Stimulated activated CD4-positive, alpha-beta T cell treated with anti-CD3 and anti-CD28 coated beads, Interleukin-12 subunit alpha, Interleukin-12 subunit beta, amount 100 ng/mL, for 4 hours (primary cell): Measurements from ENCODE around the gene PRDM8.

Source experiments
- DNase-seq: peaks from one replicate; pipeline ENCODE4 v3.0.0-alpha.2; 2020

The PRDM8 gene

DNA sequence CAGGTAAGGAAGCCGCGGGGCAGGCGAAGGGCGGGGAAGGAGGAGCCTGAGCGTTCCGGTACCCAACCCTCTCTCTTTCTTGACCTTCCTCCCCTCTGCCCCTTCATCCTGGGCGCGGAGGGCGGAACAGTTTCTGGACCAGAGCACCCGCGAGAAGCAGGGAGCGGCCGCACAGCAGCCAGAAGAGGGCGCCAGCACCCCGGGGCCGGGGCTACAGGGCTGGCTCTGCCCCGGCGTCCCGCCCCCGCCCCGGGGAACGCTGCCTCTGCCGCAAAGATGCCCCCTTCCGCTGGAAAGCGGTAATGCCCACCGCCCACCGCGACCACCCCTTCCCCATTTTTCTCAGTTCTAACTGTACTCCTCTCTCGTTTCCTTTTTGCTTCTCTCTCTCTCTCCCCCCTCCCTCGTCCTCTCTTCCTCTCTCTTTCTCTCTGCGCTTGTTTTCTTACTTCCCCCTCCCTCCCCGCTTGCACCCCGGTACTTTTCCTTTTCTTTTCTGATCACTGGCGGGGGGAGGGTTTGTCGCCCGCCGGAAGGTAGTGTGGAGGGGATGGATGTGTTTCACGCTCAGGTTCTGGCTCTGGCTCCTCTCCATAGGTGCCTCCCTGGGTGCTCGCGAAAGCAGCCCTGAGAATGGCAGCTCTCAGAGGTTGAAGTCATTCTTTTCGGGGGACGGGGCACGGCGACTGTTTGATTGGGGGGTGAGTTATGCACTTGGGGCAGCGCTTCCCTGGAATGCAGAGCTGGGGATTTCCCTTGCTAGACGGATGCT lies 13.1 kb upstream of the PRDM8 start:
- DNase-seq = peak; percentile 94

DNA sequence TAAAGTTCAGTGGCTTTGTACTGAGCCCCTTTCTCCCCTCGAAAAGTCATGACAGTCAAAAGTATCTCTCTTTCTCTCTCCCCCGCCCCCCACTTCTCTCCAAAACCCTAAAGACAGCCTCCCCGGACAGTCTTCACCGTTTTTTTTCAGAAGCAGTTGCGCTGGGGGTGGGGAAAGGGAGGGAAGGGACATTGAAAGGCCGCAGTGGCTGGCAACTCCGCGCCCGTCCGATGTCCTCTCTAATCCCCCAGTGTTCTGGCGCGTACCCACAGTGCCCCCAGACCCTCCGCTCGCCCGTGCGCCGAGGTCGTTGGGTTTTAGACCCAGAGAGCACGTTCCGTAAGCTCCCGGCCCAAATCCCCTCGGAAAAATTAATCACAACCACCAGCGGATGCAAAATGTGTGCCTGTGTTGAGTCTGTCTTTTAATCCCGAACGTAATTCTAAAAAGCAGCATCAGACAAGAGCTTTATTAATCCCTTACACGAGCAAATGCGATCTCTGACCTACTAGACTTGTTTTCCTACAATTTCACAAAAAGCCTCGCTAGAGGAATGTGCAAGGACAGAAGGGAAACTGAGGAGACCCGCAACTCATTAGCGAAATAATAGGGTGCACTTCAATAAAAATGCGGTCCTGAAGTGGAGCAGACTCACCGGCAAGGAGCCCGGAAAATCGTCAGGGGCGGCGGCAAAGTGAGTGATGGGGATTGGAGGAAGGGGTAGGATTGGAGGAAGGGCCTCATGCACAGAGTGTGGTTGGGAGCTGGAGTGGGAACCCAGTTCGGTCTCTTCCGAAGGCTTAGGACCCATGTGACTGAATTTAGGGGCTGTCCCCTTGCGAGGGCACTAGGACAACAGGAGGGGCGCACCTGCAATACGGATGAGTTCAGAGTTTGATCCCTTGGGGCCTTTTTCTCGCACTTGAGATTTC lies 12.2 kb upstream of the PRDM8 start:
- DNase-seq = no peak

DNA sequence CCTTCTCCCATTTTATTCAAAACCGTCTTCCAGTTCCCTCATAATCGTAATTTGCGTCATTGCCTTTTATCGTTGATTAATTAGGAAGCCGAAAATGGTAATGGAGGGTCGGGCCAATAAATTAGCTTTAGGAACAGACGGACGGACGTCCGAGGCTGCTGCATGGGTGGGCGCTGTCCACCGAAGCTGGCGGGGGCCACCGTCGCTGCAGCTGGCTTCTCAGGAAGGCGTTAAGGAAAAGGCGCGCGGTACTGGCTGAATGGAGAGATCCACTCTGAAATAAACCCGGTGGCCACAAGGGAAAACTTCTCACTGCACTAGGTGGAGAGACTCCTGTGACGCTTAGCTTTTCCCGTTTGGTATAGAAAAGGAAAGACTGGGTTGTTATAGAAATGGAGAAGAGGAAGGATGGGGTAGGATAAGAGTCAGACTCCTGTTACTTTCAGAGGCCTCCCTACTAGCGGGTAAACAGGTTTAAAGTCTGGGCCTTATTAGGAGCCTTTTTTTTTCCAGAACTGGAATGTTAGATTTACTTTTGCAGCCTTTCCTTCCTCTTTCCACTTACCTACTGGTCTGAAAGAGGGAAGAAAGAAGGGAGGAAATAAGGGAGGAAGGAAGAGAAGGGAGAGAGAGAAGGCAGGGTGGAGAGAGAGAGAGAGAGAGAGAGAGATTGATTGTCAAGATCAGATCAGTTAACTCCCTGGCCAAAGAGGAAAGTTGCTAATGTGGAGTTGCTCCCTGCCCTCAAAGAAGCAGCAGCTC lies 11.3 kb upstream of the PRDM8 start:
- no peak for DNase-seq

DNA sequence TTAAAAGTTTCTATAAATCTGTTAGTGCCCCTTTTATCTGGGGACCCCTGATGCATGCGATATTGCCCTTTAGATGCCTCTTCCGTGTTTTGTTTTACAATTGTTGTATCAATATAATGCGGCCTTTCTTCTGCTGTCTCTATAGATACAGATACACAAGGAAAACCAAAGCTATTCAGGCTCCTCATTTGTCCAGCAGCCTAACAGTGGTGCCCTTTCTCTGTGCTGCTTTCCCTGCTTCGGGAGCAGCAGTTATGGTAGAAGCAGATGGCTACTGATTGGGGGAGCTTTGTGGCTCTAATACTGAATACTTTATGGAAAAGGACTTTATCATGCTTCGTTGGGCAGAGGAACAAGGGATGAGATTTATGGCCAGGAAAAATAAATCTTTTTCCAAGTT lies 10.6 kb upstream of the PRDM8 start:
- DNase-seq = no peak

DNA sequence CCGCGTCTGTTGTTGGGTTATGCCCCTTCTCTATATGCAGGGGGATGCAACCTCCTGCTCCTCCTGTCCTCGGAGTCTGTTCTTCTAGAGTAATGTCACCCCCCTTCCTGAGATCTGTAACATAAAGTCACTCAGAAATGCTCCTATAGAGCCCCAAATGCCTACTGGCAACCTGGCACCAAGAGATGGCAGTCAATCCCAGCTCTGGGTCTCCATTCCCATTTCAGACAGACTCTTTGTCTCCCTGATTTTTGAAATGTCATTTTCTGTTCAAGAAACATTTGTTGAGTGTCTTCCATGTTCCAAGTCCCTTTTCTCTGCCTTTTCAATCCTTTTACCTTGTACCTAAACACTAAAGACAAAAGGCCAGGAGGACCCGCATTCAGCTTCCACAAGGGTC lies 9.6 kb upstream of the PRDM8 start:
- no peak for DNase-seq

DNA sequence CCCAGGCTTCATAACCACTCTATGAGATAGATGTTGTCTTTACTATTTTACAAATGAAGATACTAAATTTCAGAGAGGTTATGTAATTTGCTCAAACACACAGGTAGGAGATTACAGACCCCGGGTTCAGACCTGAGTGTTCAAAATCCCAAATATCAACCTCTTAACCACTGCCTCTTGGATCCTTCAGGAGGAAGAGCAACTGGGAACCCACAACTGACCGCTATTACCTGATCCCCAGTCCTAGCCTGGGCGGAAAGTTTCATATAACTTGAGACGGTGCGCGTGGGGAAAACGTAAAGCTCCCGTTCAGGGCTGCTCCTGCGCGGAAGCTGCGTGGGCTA lies 8.9 kb upstream of the PRDM8 start:
- no peak for DNase-seq

DNA sequence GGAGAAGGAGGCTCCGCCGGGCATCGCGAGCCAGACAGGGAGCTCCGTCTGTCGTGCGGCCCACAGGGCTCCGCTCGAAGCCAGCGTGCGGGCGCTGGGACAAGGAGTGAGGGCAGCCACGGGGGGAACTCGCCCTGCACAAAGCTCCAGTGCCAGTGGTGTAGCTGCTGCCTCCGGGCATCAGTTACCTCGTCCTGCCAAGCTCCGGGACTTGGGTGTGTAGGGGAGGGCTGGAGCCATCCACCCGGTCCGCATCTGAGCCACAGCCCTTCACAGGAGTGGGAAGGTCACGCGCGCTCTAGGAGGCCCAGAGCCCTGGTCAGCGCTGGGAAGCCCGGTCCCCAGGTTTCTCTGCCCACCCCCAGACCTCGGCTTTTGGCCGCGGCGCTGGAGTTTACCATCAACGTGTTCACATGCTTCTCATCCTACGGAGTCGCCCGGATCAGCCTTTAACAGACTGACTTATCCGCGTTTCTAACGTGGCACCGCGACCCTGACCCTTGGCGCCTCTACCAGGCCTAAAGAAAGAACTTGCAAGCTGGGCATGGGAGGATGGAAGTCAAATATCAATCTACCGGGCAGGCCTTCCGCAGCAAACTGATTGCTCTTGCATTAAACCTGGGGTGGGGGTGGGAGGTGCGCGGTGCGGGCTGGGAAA lies 8.4 kb upstream of the PRDM8 start:
- DNase-seq = no peak

DNA sequence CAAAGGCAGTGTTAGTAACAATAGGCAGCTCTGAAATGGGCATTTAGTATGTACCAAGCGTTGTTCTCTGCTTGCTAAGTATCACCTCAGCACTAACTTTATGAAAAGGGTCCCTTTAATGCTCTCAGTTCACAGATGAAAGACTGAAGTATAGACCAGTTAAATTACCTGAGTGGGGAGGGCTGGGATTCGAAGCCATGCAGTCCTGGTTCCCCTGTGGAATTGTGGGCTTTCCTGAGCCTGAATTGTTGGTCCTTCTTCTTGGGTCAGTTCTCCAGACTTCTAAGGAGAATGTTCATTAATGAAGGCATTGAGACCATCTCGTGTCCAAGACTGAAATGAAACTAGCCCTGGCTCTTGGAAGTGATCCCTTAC lies 7.7 kb upstream of the PRDM8 start:
- DNase-seq = no peak

DNA sequence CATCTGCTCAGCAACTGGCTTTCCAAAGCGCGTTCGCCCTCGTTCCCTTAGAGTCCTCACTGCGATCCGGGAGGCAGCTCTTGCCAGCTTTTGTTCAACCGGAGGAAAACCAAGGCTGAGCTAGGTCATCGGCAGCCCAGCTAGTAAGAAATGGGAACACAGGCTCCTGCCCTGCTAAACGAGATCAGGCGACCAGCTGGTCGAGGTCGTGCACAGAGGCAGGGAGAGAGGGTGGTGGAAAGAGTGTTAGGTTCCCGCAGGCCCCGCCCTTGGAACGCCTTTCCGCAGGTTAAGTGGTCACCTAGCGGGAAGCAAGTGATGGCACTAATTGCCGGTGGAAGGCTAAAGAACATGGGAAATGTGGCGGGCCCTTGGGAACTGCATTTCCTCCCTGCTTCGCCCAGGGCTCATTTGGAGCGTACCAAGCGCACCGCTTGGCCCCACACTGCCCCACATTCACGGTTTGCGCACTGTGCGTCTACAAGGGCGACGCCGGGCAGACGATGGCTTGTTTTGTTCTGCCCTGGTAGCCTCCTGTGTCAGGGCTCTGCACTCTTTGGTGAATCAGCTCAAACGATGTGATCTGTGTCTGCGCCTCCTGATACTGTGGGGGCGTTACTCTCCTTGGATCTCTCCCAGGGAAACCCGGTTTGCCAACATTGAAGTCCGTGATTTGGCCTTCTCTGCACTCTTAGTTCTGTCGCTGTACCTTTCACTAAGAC lies 7.2 kb upstream of the PRDM8 start:
- DNase-seq = no peak

DNA sequence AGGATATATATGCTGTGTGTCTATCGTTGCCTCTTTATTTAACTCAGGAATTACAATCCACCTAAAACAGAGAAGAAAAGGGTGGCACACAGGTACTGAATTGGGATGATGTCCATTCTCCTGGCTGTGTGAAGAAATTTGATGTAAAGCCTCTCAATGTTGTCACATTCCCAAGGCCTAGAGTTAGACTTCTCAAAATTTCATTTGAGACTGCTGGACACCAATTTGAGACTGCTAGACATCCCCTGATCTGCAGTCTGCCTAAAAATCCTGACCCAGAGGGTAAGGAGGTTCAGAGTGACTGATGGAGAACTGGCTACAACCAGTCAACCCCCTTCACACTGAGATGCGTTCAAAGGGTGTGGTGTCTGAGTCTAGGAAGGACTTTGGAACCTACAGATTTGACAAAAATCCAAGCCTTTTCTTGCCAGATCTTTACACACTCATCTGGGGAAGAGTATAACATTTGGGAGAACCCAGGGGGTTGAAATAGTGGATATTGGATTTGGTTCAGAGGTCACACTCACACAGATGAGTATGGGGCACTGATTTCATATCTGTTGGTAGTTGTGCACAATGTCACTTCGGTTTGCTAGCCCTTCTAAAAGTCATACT lies 4.9 kb upstream of the PRDM8 start:
- no peak for DNase-seq

DNA sequence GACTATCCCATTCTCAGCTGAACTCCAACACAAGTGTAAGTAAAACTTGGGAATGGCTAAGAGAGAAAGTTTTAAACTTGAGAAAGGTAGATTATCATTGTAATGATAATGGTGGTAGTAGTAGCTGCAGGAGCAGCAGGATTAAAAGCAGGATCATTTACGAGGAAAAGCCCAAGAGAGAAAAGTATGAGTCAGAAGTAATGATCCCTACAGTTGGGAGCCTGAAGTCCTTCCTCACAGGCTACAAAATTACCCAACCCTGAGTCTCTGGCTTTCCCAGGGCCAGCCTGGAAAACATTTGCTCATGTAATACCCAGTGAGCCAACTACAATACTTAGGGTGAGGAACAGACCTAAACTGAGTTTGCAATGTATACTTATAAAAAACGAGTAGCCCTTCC lies 4.4 kb upstream of the PRDM8 start:
- DNase-seq = no peak

DNA sequence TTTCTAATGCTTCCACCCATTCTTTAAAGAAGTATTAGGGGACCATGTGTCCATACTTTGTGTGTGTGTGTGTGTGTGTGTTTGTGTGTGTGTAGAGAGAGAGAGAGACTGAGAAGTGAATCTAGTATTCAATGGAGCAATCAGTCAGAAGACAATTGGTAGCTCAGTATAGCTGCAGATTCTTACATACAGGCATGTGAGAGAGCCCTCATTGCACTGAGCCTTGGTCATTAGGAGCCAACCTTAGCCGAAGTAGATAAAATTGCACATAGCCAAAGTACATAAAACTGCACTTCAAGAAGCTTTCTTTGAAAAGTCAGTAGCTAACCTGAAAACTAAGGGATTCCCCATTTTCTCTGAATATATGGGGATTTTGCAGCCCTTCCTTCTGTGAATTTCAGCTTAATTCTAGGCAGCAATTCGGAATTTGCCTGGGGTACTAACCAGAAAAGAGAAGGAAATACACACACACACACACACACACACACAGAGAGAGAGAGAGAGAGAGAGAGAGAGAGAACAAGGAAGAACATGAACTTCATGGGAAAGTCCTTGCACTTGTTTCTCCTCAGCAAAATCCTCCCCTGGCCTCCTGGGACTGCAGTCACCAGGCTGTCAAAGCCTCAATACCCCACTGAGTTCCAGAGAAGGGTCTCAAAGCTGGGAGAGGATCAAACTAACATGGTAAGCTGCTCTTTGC lies 1.7 kb upstream of the PRDM8 start:
- no peak for DNase-seq

DNA sequence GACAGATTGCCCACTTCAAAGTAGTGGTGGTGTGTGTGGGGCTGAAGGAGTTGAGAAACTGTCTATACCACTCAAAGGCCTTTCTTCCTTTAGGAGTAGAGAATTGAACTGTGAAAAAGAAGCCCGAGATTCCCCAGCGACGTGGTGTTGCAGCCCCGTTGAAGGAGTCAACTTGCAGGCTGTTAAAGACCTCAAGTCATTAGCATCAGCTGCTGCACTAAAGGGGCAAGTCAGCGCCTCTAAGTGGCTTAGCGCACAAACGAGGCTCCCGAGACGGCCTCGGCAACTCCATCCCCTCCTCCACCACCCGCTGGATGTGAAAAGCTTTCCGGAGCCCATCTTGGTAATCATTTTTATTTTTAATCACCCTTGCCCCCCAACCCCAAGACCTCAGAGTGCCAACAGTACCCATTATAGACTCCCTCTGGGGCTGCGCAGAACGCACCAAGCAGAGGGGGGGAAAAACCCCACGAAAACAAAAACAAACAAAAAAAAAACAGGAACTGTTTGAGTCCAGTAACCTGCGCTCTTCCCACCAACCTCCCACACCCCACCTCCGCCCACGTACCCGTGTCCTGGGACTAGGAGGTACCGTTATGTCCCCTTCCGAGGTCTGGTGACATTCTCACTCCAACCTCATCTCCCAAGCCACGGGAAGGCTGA lies 913 bp upstream of the PRDM8 start:
- DNase-seq = no peak

DNA sequence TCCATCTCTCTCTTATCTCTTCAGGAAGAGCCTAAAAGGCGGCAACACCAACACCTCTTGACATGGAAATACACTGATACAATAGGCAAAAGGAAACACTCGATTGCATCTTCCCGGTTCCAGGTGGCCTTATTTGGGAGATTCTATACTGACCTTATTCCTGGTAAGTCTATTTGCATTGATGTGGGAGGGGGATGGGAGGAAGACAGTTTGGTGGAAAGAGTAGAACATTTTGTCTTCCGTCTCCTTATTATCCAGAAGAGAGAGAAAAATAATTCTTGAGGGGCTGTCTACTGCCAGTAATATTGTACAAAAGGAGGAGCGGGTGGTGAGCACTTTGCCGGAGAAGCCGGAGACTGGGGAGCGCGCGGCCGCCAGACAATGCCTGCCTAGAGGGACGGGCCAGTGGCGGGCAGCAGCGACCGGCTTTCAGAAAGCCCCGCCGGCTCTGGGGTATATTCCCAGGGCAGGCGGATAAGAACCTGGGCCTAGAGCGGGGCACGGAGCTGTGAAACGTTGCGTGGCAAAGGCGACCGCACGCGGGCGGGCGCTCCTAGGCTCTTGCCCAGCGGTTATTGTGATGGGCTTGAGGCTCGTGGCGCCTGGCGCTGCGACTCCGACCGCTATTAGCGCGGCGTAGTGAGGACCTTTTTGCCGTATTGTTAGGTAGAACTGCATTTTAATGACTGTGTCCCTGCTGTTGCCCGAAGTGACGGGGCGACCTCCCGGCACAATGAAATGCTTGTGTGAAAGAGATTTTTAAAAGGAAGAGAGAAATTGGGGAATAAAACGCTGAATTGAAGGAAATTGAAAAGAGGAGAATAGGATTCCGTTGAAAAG lies 518 bp downstream of the PRDM8 start:
- DNase-seq = peak; percentile 29

DNA sequence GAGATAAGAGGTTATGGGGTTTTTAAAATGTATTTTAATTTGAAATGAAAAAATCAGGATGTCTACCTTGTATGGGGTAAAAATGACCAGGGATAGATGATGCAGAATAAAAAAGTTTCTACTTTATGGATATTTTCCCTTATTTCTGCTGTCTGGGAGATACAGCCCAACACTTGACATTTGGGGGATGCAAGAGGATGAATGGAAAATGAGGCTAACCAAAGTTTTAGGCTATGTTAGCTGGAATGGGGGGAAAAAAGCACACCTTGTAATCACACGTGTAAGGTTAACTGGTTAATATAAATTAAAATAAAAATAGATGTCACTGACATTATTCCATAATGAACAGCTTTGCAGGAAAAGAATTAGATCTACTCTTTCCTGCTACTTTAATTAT lies 1.1 kb downstream of the PRDM8 start:
- no peak for DNase-seq

DNA sequence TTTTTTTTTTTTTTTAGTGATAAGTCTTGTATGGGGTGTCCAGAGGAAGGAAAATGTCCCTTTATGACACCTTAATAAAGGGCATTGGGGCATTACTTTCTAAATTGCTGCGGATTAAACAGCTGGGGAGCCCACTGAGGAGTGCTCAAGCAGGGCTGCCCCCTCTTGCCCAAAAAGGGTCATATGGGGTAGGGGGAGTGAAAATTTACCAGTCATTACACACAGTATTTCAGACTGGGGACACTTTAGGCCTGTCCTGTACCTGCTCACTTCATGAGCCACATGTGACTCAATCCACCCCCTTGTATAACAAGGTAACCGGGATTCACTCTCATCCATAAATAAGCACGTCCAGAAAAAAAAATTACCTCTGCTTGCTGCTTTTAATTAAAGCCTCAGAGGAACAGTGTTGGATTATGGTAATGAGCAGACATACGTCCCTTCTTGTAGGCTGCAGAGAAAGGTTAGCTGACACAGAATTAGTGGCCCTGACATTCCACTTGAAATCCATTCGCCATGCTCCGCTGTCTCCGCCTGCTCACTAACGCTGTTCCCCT lies 1.8 kb downstream of the PRDM8 start:
- no peak for DNase-seq

DNA sequence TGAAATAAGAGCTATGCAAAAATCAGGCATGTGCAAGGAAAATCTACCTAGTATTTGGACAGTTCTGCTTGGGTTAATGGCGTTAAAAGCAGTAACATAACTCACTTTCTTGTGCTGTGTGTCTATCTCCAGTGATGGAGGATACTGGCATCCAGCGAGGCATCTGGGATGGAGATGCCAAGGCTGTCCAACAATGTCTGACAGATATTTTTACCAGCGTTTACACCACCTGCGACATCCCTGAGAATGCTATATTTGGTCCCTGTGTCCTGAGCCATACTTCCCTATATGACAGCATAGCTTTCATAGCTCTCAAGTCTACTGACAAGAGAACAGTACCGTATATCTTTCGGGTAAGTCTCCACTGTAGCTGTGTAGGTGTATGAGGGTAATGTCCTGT lies 2.6 kb downstream of the PRDM8 start:
- DNase-seq = no peak

DNA sequence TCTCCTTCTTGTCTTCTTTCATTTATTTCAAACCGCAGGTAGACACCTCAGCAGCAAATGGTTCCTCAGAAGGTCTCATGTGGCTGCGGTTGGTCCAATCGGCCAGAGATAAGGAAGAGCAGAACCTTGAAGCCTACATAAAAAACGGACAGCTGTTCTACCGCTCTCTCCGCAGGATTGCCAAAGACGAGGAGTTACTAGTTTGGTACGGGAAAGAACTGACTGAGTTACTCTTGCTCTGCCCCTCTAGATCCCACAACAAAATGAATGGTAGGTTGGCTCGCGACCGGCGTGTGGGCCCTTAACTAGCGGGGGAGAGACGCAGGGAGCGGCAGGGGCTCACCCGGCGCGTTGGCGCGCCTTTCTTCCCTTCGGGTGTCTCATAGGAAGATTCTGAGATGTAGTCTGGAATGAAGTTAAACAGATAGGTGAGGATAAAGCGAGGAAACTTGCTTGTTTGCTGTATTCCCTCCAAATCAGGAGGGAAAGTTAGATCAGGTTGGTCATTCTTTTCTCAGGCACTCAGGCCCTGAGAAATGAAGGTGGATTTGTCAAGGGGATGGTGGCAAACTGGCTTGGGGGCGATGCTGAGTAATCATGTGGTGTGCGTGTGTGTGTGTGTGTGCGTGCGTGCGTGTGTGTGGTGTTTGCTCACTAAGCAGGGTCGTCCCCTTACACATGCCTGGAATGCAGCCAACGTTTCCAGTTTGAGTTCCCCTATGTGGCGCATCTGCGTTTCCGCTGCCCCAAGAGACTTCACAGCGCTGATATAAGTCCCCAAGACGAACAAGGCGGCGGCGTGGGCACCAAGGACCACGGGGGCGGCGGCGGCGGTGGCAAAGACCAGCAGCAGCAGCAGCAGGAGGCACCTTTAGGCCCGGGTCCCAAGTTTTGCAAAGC lies 4.2 kb downstream of the PRDM8 start:
- peak; percentile 58 for DNase-seq
